Neuronal stem cell (in vitro differentiated cells): Measurements from ENCODE around the gene C1orf141.
A peak's percentile ranks its signal among the peaks of the same experiment; 100 is the strongest.

Source experiments
- DNase-seq: peaks from one replicate; pipeline ENCODE4 v3.0.0-alpha.2; 2013; ENCODE audit warnings: low spot score
- H2AFZ ChIP-seq: one replicate; pipeline ENCODE4 v1.6.1; 2013; ENCODE audit warnings: mild to moderate bottlenecking, low read length, inconsistent platforms
- H2AK5ac ChIP-seq: 2 replicates; pipeline ENCODE4 v1.6.1; 2013; ENCODE audit warnings: low read depth, mild to moderate bottlenecking, inconsistent platforms, low read length, moderate library complexity, mixed read lengths
- H2BK120ac ChIP-seq: 2 replicates; pipeline ENCODE4 v1.6.1; 2013; ENCODE audit warnings: low read depth, mild to moderate bottlenecking, inconsistent platforms, low read length, moderate library complexity, mixed read lengths
- H2BK12ac ChIP-seq: one replicate; pipeline ENCODE4 v1.6.1; 2013; ENCODE audit warnings: low read length, inconsistent platforms
- H2BK15ac ChIP-seq: 2 replicates; pipeline ENCODE4 v1.6.1; 2013; ENCODE audit warnings: mild to moderate bottlenecking, low read length, inconsistent platforms, mixed read lengths
- H2BK5ac ChIP-seq: one replicate; pipeline ENCODE4 v1.6.1; 2013; ENCODE audit warnings: inconsistent platforms, mild to moderate bottlenecking, low read length, moderate library complexity
- H3K14ac ChIP-seq: one replicate; pipeline ENCODE4 v1.6.1; 2013; ENCODE audit warnings: low read length, inconsistent platforms
- H3K18ac ChIP-seq: 2 replicates; pipeline ENCODE4 v1.6.1; 2013; ENCODE audit warnings: low read length, inconsistent platforms
- H3K23ac ChIP-seq: 2 replicates; pipeline ENCODE4 v1.6.1; 2013; ENCODE audit warnings: low read depth, mild to moderate bottlenecking, mixed read lengths, low read length, inconsistent platforms; ENCODE audit not compliant: poor library complexity
- H3K27ac ChIP-seq: replicated peaks from 3 replicates; pipeline ENCODE4 v1.5.1; 2013; ENCODE audit warnings: low read length, inconsistent platforms
- H3K27me3 ChIP-seq, 3 experiments: 2 replicates each; pipeline ENCODE4 v1.6.1; 2013; ENCODE audit warnings: low read length in 3 of 3, mild to moderate bottlenecking in 2 of 3, inconsistent platforms in 1 of 3, low read depth in 1 of 3, mixed read lengths in 1 of 3, moderate library complexity in 1 of 3; ENCODE audit not compliant: control insufficient read depth in 3 of 3, insufficient read depth in 3 of 3
- H3K36me3 ChIP-seq, 2 donors: replicated peaks in 1 of 2; 2 replicates each; pipeline ENCODE4 v1.6.1; 2013; ENCODE audit warnings: low read length in 2 of 2; ENCODE audit not compliant: control insufficient read depth in 2 of 2, insufficient read depth in 2 of 2
- H3K4ac ChIP-seq: 2 replicates; pipeline ENCODE4 v1.6.1; 2013; ENCODE audit warnings: inconsistent platforms, mild to moderate bottlenecking, low read length, moderate library complexity
- H3K4me1 ChIP-seq, 2 donors: 1 replicate in 1 of 2; 2 replicates in 1 of 2; pipeline ENCODE4 v1.6.1; 2013; ENCODE audit warnings: low read length in 2 of 2, low read depth in 1 of 2; ENCODE audit not compliant: control insufficient read depth in 2 of 2, insufficient read depth in 1 of 2
- H3K4me2 ChIP-seq: one replicate; pipeline ENCODE4 v1.6.1; 2013; ENCODE audit warnings: mild to moderate bottlenecking, low read length, inconsistent platforms; ENCODE audit not compliant: insufficient read depth, poor library complexity, severe bottlenecking
- H3K4me3 ChIP-seq, 2 donors: 2 replicates each; pipeline ENCODE4 v1.5.1; 2013; ENCODE audit warnings: low read length in 2 of 2, mild to moderate bottlenecking in 2 of 2, inconsistent platforms in 1 of 2, moderate library complexity in 1 of 2
- H3K79me1 ChIP-seq: one replicate; pipeline ENCODE4 v1.6.1; 2013; ENCODE audit warnings: low read depth, mild to moderate bottlenecking, inconsistent platforms, low read length, moderate library complexity
- H3K9ac ChIP-seq: one replicate; pipeline ENCODE4 v1.6.1; 2013; ENCODE audit warnings: mild to moderate bottlenecking, low read depth, low read length, inconsistent platforms; ENCODE audit not compliant: poor library complexity
- H3K9me3 ChIP-seq, 2 donors: replicated peaks in 1 of 2; 2 replicates each; pipeline versions ENCODE3 to v1.6.1; 2013; ENCODE audit warnings: low read length in 2 of 2, mild to moderate bottlenecking in 2 of 2, inconsistent platforms in 1 of 2, low read depth in 1 of 2, mixed read lengths in 1 of 2, moderate library complexity in 1 of 2; ENCODE audit not compliant: control insufficient read depth in 2 of 2, insufficient read depth in 1 of 2
- H4K8ac ChIP-seq: one replicate; pipeline ENCODE4 v1.6.1; 2013; ENCODE audit warnings: low read depth, mild to moderate bottlenecking, inconsistent platforms, low read length, moderate library complexity
- H4K91ac ChIP-seq: one replicate; pipeline ENCODE4 v1.6.1; 2013; ENCODE audit warnings: low read length, low read depth, mild to moderate bottlenecking, inconsistent platforms; ENCODE audit not compliant: poor library complexity
- WGBS, 2 donors: extraction: QIAGEN DNeasy Blood & Tissue Kit; methylation state at CpG; one replicate each; pipeline ENCODE4 v1.1.7; 2013; ENCODE audit warnings: missing lambda C conversion rate in 2 of 2, mixed read lengths in 1 of 2; ENCODE audit not compliant: insufficient read length in 2 of 2, insufficient replicate concordance in 1 of 2; ENCODE audit errors: extremely low coverage in 2 of 2; 5-methylcytosine and 5-hydroxymethylcytosine counted together

Gene C1orf141

DNA sequence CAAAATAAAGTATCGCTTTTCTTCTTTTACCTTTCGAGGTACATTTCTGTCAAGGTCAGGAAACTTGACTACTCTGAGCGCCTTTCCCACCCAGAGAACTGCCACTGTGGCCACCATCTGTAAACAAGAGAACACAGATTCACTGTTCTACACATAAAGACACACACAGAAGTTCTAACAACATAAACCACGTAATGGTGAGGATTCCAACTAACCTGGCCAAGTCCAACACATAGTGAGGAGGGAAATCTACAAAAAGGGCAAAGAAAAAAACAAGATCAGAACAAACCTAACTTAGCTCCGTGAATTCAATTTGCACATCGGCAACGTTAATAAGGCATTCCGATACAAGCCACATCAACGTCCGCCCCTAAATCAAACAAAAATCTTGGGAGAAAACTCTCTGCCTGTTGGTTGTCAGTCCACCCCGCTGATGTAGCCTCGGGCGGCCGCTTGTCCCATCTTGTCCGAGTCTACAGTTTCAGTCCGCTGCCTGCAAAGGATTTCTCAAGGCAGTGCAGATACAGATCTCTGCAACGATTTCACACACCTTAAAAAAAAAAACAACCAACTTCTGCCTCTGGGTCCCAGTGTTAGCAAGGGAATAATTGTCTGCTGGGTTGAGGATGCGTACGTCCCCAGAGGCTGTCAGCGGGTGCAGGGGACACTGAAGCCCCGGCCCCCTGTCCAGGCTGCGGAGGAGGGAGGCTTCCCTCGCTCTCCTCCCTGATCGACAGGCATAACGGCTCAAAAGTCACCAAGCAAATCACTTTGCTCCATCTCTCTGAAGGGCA is 81.8 kb downstream of the C1orf141 start:
- H4K8ac ChIP-seq: no peak overlapping the region
- H3K27me3 ChIP-seq: peaks cover 0 to 2% (median 0%) of the 10 kb centered on the region in 3 experiments
- peak overlapping the region; percentile 49 for H3K14ac ChIP-seq
- H3K9ac ChIP-seq: peak overlapping the region; percentile 85
- no peak overlapping the region for H2AK5ac ChIP-seq
- no peak overlapping the region for H3K4ac ChIP-seq
- H2BK15ac ChIP-seq: no peak overlapping the region
- no peak overlapping the region for H3K23ac ChIP-seq
- H3K4me2 ChIP-seq: peak overlapping the region; percentile 83
- WGBS, 2 donors: no CpG with 5 or more reads among the region's 25 CpGs
- no peaks in the 10 kb centered on the region for H3K9me3 ChIP-seq
- H3K4me3 ChIP-seq: peak overlapping the region; percentile 73 to 82
- H3K18ac ChIP-seq: peak overlapping the region; percentile 97
- H4K91ac ChIP-seq: no peak overlapping the region
- peaks cover 2% of the 10 kb centered on the region for H3K79me1 ChIP-seq
- H2AFZ ChIP-seq: peak overlapping the region; percentile 97
- peak overlapping the region; percentile 75 for H2BK5ac ChIP-seq
- no peak overlapping the region for H2BK12ac ChIP-seq
- peaks cover 0 to 32% of the 10 kb centered on the region in 2 donors for H3K36me3 ChIP-seq
- DNase-seq: peak; percentile 15
- peaks cover 2 to 21% of the 10 kb centered on the region in 2 donors for H3K4me1 ChIP-seq
- H3K27ac ChIP-seq: peak overlapping the region; percentile 96
- H2BK120ac ChIP-seq: no peak overlapping the region

DNA sequence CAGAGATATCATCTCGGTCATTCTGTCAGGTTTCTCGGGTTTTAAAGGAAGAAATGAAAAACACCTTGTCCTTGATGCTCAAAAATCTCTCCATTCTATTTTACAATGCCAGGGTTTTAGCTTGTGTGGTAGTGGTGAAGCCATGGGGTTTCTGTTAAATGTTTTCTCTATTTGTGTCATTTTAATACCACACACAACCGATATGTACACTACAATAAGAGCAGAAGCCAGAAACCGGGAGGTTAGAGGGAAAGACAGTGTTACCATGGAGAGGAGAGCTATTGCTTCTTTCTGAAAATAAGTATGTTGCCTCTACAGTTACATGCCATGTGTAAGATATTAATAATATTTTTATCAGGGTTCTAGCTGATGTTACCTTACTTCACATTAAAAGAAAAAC is 83.6 kb downstream of the C1orf141 start:
- no peak overlapping the region for H3K4me3 ChIP-seq
- no peak overlapping the region for H3K18ac ChIP-seq
- no peak for DNase-seq
- H3K23ac ChIP-seq: no peak overlapping the region
- no peak overlapping the region for H2BK15ac ChIP-seq
- no peak overlapping the region for H4K91ac ChIP-seq
- H3K14ac ChIP-seq: no peak overlapping the region
- no peak overlapping the region for H3K27ac ChIP-seq
- H3K4me2 ChIP-seq: no peak overlapping the region
- H3K27me3 ChIP-seq: peaks cover 0 to 2% (median 0%) of the 10 kb centered on the region in 3 experiments
- H2BK12ac ChIP-seq: no peak overlapping the region
- no peak overlapping the region for H3K4ac ChIP-seq
- WGBS, 2 donors: no CpG with 5 or more reads among the region's 4 CpGs
- H3K9ac ChIP-seq: no peak overlapping the region
- H2BK5ac ChIP-seq: no peak overlapping the region
- H2BK120ac ChIP-seq: no peak overlapping the region
- H2AK5ac ChIP-seq: no peak overlapping the region
- no peak overlapping the region for H4K8ac ChIP-seq
- no peak overlapping the region for H2AFZ ChIP-seq
- H3K4me1 ChIP-seq: peaks cover 2 to 16% of the 10 kb centered on the region in 2 donors
- H3K9me3 ChIP-seq: no peaks in the 10 kb centered on the region
- H3K79me1 ChIP-seq: peaks cover 2% of the 10 kb centered on the region
- H3K36me3 ChIP-seq: peaks cover 0 to 49% of the 10 kb centered on the region in 2 donors

GRCh38 chr1:67044631-67045270 is 90.0 kb downstream of the C1orf141 start:
- Histone ChIP-seq H3K27ac (no peak overlapping the region), H3K4me2 (no peak overlapping the region), H2BK12ac (no peak overlapping the region), H3K4ac (no peak overlapping the region), H2AFZ (no peak overlapping the region), H3K79me1 (no peaks in the 10 kb centered on the region), H3K9me3 (no peaks in the 10 kb centered on the region), H3K4me3 (no peak overlapping the region), H2BK5ac (no peak overlapping the region), H4K91ac (no peak overlapping the region), H3K23ac (no peak overlapping the region), H2BK15ac (no peak overlapping the region), H3K36me3 (peaks cover 2 to 96% of the 10 kb centered on the region in 2 donors), H3K4me1 (peaks cover 0 to under 1% of the 10 kb centered on the region in 2 donors), H2AK5ac (no peak overlapping the region), H3K27me3 (no peaks in the 10 kb centered on the region), H2BK120ac (no peak overlapping the region), H3K9ac (no peak overlapping the region), H4K8ac (no peak overlapping the region), H3K14ac (no peak overlapping the region), H3K18ac (no peak overlapping the region)
- DNase-seq: no peak
- no CpG with 5 or more reads among the region's 4 CpGs for WGBS, 2 donors

- Histone ChIP-seq H3K9me3 (no peaks in the 10 kb centered on the region), H3K27me3 (no peaks in the 10 kb centered on the region), H3K79me1 (no peaks in the 10 kb centered on the region), H4K91ac (no peak overlapping the region), H2BK5ac (no peak overlapping the region), H3K27ac (no peak overlapping the region), H2AFZ (no peak overlapping the region), H3K23ac (no peak overlapping the region), H3K18ac (no peak overlapping the region), H3K4ac (no peak overlapping the region), H2BK12ac (no peak overlapping the region), H4K8ac (no peak overlapping the region), H2AK5ac (no peak overlapping the region), H3K36me3 (peaks cover 2 to 90% of the 10 kb centered on the region in 2 donors), H3K14ac (no peak overlapping the region), H3K4me1 (peaks cover 0 to 11% of the 10 kb centered on the region in 2 donors), H3K4me3 (no peak overlapping the region), H3K9ac (no peak overlapping the region), H3K4me2 (no peak overlapping the region), H2BK120ac (no peak overlapping the region), H2BK15ac (no peak overlapping the region)
- no CpG with 5 or more reads among the region's 3 CpGs for WGBS, 2 donors
- no peak for DNase-seq
These were observed 91.4 kb downstream of the C1orf141 start for GRCh38 chr1:67043366-67043765.
